Parathyroid adenoma (tissue), 2 donors: Measurements from ENCODE around the gene MRPL16.
"Not testable (repeated sequence)": the region's sequence is repeated elsewhere in the genome, so short reads cannot be mapped to it uniquely, and the experiment has no call there.

Experiments
- H2AFZ ChIP-seq: fragments of 300-600 bp; sonication (generic); one replicate; pipeline ENCODE4 v1.7.0; 2017; ENCODE audit warnings: antibody characterized with exemption, mild to moderate bottlenecking
- H3K27ac ChIP-seq: fragments of 300-600 bp; sonication (generic); one replicate; pipeline ENCODE4 v1.7.0; 2017
- H3K27me3 ChIP-seq: fragments of 300-600 bp; sonication (generic); one replicate; pipeline ENCODE4 v1.7.0; 2017; ENCODE audit warnings: low read length; ENCODE audit not compliant: control insufficient read depth, insufficient read depth
- H3K36me3 ChIP-seq: fragments of 300-600 bp; sonication (generic); one replicate; pipeline ENCODE4 v1.7.0; 2017; ENCODE audit warnings: low read length; ENCODE audit not compliant: control insufficient read depth, insufficient read depth
- H3K4me1 ChIP-seq: fragments of 300-600 bp; sonication (generic); one replicate; pipeline ENCODE4 v1.7.0; 2017; ENCODE audit warnings: control low read depth
- H3K4me2 ChIP-seq: fragments of 300-600 bp; sonication (generic); one replicate; pipeline ENCODE4 v1.7.0; 2017; ENCODE audit warnings: low read length
- H3K4me3 ChIP-seq: fragments of 300-600 bp; sonication (generic); one replicate; pipeline ENCODE4 v1.7.0; 2017; ENCODE audit warnings: low read depth, low read length
- H3K79me2 ChIP-seq: fragments of 300-600 bp; sonication (generic); one replicate; pipeline ENCODE4 v1.7.0; 2017; ENCODE audit warnings: control low read depth
- H3K9ac ChIP-seq: fragments of 300-600 bp; sonication (generic); one replicate; pipeline ENCODE4 v1.7.0; 2017; ENCODE audit warnings: mild to moderate bottlenecking
- H3K9me3 ChIP-seq: fragments of 300-600 bp; sonication (generic); one replicate; pipeline ENCODE4 v1.7.0; 2017; ENCODE audit warnings: low read length; ENCODE audit not compliant: control insufficient read depth
- TF ChIP-seq, protein P1 (sequence below): fragments of 300-600 bp; sonication (generic); IDR thresholded peaks from one replicate; pipeline ENCODE4 v1.7.0; 2017; ENCODE audit warnings: antibody characterized with exemption, mild to moderate bottlenecking
- donor health status: primary hyperparathyroidism.

Gene MRPL16

GRCh38 chr11:59785818-59786217, 24.8 kb downstream of the MRPL16 start:
- Histone ChIP-seq H3K4me1 (no peaks in the 10 kb centered on the region), H3K9me3 (no peaks in the 10 kb centered on the region), H3K4me2 (no peak overlapping the region), H3K79me2 (no peaks in the 10 kb centered on the region), H3K4me3 (no peak overlapping the region), H2AFZ (no peak overlapping the region), H3K9ac (no peak overlapping the region), H3K36me3 (no peaks in the 10 kb centered on the region), H3K27me3 (no peaks in the 10 kb centered on the region), H3K27ac (no peak overlapping the region)
- TF ChIP-seq, protein P1, sequence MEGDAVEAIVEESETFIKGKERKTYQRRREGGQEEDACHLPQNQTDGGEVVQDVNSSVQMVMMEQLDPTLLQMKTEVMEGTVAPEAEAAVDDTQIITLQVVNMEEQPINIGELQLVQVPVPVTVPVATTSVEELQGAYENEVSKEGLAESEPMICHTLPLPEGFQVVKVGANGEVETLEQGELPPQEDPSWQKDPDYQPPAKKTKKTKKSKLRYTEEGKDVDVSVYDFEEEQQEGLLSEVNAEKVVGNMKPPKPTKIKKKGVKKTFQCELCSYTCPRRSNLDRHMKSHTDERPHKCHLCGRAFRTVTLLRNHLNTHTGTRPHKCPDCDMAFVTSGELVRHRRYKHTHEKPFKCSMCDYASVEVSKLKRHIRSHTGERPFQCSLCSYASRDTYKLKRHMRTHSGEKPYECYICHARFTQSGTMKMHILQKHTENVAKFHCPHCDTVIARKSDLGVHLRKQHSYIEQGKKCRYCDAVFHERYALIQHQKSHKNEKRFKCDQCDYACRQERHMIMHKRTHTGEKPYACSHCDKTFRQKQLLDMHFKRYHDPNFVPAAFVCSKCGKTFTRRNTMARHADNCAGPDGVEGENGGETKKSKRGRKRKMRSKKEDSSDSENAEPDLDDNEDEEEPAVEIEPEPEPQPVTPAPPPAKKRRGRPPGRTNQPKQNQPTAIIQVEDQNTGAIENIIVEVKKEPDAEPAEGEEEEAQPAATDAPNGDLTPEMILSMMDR: no peak

DNA sequence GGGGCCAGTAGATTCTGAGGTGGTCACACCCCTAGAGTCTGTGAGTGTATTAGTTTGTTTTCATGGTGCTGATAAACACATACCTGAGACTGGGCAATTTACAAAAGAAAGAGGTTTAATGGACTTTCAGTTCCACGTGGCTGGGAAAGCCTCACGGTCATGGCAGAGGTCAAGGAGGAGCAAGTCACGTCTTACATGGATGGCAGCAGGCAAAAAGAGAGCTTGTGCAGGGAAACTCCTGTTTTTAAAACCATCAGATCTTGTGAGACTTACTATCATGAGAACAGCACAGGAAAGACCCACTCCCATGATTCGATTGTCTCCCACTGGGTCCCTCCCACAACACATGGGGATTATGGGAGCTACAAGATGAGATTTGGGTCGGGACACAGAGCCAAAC, 26.1 kb downstream of the MRPL16 start:
- H3K4me1 ChIP-seq, H3K9me3 ChIP-seq, H2AFZ ChIP-seq, H3K9ac ChIP-seq, H3K4me3 ChIP-seq, H3K27ac ChIP-seq, H3K79me2 ChIP-seq, H3K4me2 ChIP-seq, H3K36me3 ChIP-seq, H3K27me3 ChIP-seq: not testable (repeated sequence)

DNA sequence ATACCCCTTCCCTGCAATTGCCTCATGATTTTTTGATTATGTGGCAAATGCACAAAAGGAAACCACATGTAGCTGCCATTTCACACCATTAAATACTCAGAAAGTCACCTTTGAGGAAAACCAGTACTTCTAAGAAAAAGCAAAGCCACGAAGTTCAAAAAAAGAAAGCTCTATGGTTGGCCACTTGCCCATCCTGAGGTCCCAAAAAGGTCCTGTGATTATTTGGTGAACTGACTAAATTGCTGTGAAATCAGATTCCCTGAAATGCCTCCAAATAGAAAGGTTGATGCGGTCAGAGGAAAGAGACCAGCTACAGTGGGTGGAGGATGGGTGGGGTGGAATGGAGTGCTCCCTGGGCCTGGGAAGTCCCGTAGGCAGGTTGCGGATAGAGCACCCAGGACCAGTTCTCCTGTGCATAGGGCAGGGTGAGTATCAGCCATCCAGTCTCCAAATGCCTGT, 26.9 kb downstream of the MRPL16 start:
- H3K4me2 ChIP-seq: no peak overlapping the region
- H3K27me3 ChIP-seq: no peaks in the 10 kb centered on the region
- no peak overlapping the region for H2AFZ ChIP-seq
- no peaks in the 10 kb centered on the region for H3K79me2 ChIP-seq
- H3K9me3 ChIP-seq: no peaks in the 10 kb centered on the region
- H3K4me3 ChIP-seq: no peak overlapping the region
- TF ChIP-seq, protein P1: no peak
- no peak overlapping the region for H3K27ac ChIP-seq
- H3K4me1 ChIP-seq: no peaks in the 10 kb centered on the region
- no peak overlapping the region for H3K9ac ChIP-seq
- H3K36me3 ChIP-seq: no peaks in the 10 kb centered on the region

- H3K4me1 ChIP-seq: peaks cover 3% of the 10 kb centered on the region
- H3K27ac ChIP-seq: no peak overlapping the region
- no peak overlapping the region for H2AFZ ChIP-seq
- H3K4me2 ChIP-seq: no peak overlapping the region
- no peak overlapping the region for H3K4me3 ChIP-seq
- no peak overlapping the region for H3K9ac ChIP-seq
- H3K79me2 ChIP-seq: no peaks in the 10 kb centered on the region
- H3K36me3 ChIP-seq: no peaks in the 10 kb centered on the region
- TF ChIP-seq, protein P1: no peak
- H3K9me3 ChIP-seq: no peaks in the 10 kb centered on the region
- no peaks in the 10 kb centered on the region for H3K27me3 ChIP-seq
Observed at GRCh38 chr11:59782080-59782479, 28.5 kb downstream of the MRPL16 start.

DNA sequence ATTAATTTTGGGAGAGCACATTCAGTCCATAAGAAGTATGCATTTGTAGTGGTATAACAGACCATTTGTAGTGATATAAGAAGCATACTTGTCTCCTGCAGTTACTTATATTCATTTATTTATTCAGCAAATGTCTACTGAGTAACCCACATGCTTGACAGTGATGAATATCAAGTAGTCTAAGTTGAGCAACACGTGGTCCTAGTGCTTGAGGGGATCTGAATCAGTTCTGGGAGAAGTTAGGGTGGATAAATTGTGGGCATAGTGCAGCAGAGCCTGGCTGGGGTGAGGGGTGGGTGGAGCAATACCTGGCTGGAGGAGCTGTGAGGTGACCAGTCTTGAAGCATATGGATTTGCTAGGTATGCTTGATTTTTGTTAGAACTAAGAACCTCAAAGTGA, 31.1 kb downstream of the MRPL16 start:
- no peak overlapping the region for H3K9ac ChIP-seq
- H3K9me3 ChIP-seq: no peaks in the 10 kb centered on the region
- no peaks in the 10 kb centered on the region for H3K79me2 ChIP-seq
- H3K27ac ChIP-seq: no peak overlapping the region
- H3K36me3 ChIP-seq: no peaks in the 10 kb centered on the region
- H2AFZ ChIP-seq: no peak overlapping the region
- no peak overlapping the region for H3K4me2 ChIP-seq
- no peak overlapping the region for H3K4me3 ChIP-seq
- TF ChIP-seq, protein P1: no peak
- no peaks in the 10 kb centered on the region for H3K27me3 ChIP-seq
- H3K4me1 ChIP-seq: peaks cover 4% of the 10 kb centered on the region
